ENCODE results near the gene AKAP10. TPM values are rescaled to one million over a fixed set of nuclear protein-coding genes. Genes with fewer than 3 reads are reported as not detected.
A peak's percentile ranks its signal among the peaks of the same experiment; 100 is the strongest.

AKAP10 gene
- total RNA-seq, 2 donors from 2014 or later: 27.5 to 30.3 TPM

GRCh38 chr17:19996502-19996901 is 18.9 kb upstream of the AKAP10 start:
- H3K27me3 ChIP-seq: no peaks in the 10 kb centered on the region
- no peak for TF ChIP-seq CTCF (IDR thresholded peaks at IDR 0.05)
- H3K9ac ChIP-seq (ENCODE audit: low read depth in 2 of 2, low read length in 2 of 2): no peak overlapping the region
- no peak overlapping the region for H3K4me3 ChIP-seq
- H3K27ac ChIP-seq: no peak overlapping the region
- no peaks in the 10 kb centered on the region for H3K36me3 ChIP-seq
- no peak for DNase-seq
- intact Hi-C loops (cut with DNase I): no loop called here
- H3K4me1 ChIP-seq: no peaks in the 10 kb centered on the region
- no peaks in the 10 kb centered on the region for H3K9me3 ChIP-seq

GRCh38 chr17:19996086-19996485 is 18.5 kb upstream of the AKAP10 start:
- no peak overlapping the region for H3K9ac ChIP-seq (ENCODE audit: low read depth in 2 of 2, low read length in 2 of 2)
- DNase-seq: no peak
- TF ChIP-seq CTCF (IDR thresholded peaks at IDR 0.05): no peak
- H3K9me3 ChIP-seq: no peaks in the 10 kb centered on the region
- H3K36me3 ChIP-seq: no peaks in the 10 kb centered on the region
- H3K27ac ChIP-seq: no peak overlapping the region
- no peaks in the 10 kb centered on the region for H3K27me3 ChIP-seq
- no peak overlapping the region for H3K4me3 ChIP-seq
- intact Hi-C loops (cut with DNase I): no loop called here
- no peaks in the 10 kb centered on the region for H3K4me1 ChIP-seq

- intact Hi-C loops (cut with DNase I): loop anchor here (2.0 kb wide), 1 partner anchor 124 kb away; no protein-coding TSS in a partner anchor
- peak; percentile 83 for DNase-seq
- no peaks in the 10 kb centered on the region for H3K36me3 ChIP-seq
- no peaks in the 10 kb centered on the region for H3K4me1 ChIP-seq
- H3K9me3 ChIP-seq: no peaks in the 10 kb centered on the region
- H3K27ac ChIP-seq: no peak overlapping the region
- H3K9ac ChIP-seq (ENCODE audit: low read depth in 2 of 2, low read length in 2 of 2): no peak overlapping the region
- no peaks in the 10 kb centered on the region for H3K27me3 ChIP-seq
- peak; percentile 69 for TF ChIP-seq CTCF (IDR thresholded peaks at IDR 0.05)
- H3K4me3 ChIP-seq: no peak overlapping the region
Observed at GRCh38 chr17:19992803-19993713, 15.4 kb upstream of the AKAP10 start.

GRCh38 chr17:19991252-19991885 is 13.7 kb upstream of the AKAP10 start:
- no peaks in the 10 kb centered on the region for H3K36me3 ChIP-seq
- intact Hi-C loops (cut with DNase I): no loop called here
- H3K4me1 ChIP-seq: no peaks in the 10 kb centered on the region
- no peaks in the 10 kb centered on the region for H3K27me3 ChIP-seq
- H3K9me3 ChIP-seq: no peaks in the 10 kb centered on the region
- no peak for TF ChIP-seq CTCF (IDR thresholded peaks at IDR 0.05)
- H3K9ac ChIP-seq (ENCODE audit: low read depth in 2 of 2, low read length in 2 of 2): no peak overlapping the region
- DNase-seq: no peak
- H3K4me3 ChIP-seq: no peak overlapping the region
- no peak overlapping the region for H3K27ac ChIP-seq

- no peak for DNase-seq
- Histone ChIP-seq H3K27me3 (no peaks in the 10 kb centered on the region), H3K9me3 (no peaks in the 10 kb centered on the region), H3K4me3 (no peak overlapping the region), H3K4me1 (no peaks in the 10 kb centered on the region), H3K9ac (ENCODE audit: low read depth in 2 of 2, low read length in 2 of 2) (no peak overlapping the region), H3K27ac (no peak overlapping the region), H3K36me3 (no peaks in the 10 kb centered on the region)
- intact Hi-C loops (cut with DNase I): no loop called here
- TF ChIP-seq CTCF (IDR thresholded peaks at IDR 0.05): no peak
Observed at GRCh38 chr17:19987897-19988296, 10.3 kb upstream of the AKAP10 start.
